Natural killer cell (primary cell): ENCODE results near the gene RANBP17. TPM values are rescaled to one million over a fixed set of nuclear protein-coding genes. Genes with fewer than 3 reads are reported as not detected.

Experiments
- ATAC-seq, 3 donors: fragments of 150-1000 bp in 2 of 3; fragments of 200-7000 bp in 1 of 3; cut with Tn5 transposase; 1 replicate in 1 of 3; 2 replicates in 2 of 3; pipeline ENCODE4 v1.10.0; 2021; ENCODE audit warnings: mild to moderate bottlenecking in 2 of 3, moderate library complexity in 2 of 3
- DNase-seq, 2 donors: peaks; one replicate each; pipeline versions ENCODE4 v3.0.0 to v3.0.0-alpha.2; 2013 to 2021; ENCODE audit warnings: mixed read lengths in 1 of 2
- H3K27ac ChIP-seq: one replicate; pipeline ENCODE4 v1.5.1; 2013; ENCODE audit warnings: mild to moderate bottlenecking, low read length
- H3K27me3 ChIP-seq: one replicate; pipeline ENCODE4 v1.6.1; 2013; ENCODE audit warnings: low read length; ENCODE audit not compliant: control insufficient read depth, insufficient read depth
- H3K36me3 ChIP-seq: one replicate; pipeline ENCODE4 v1.6.1; 2013; ENCODE audit warnings: low read length; ENCODE audit not compliant: control insufficient read depth, insufficient read depth
- H3K4me1 ChIP-seq: one replicate; pipeline ENCODE4 v1.6.1; 2013; ENCODE audit warnings: low read length; ENCODE audit not compliant: control insufficient read depth, insufficient read depth
- H3K4me3 ChIP-seq: one replicate; pipeline ENCODE4 v1.5.1; 2013; ENCODE audit warnings: low read length
- H3K9me3 ChIP-seq: one replicate; pipeline ENCODE4 v1.6.1; 2013; ENCODE audit warnings: low read length; ENCODE audit not compliant: control insufficient read depth, insufficient read depth
- H3K27ac Mint-ChIP-seq, 2 donors: one replicate each; pipeline ENCODE4 v1.8.0; 2022; ENCODE audit warnings: mild to moderate bottlenecking in 2 of 2, mixed read lengths in 2 of 2, moderate library complexity in 1 of 2
- H3K27me3 Mint-ChIP-seq, 2 donors: one replicate each; pipeline ENCODE4 v1.8.0; 2022; ENCODE audit warnings: low read depth in 2 of 2, mixed read lengths in 2 of 2
- H3K36me3 Mint-ChIP-seq: one replicate; pipeline ENCODE4 v1.8.0; 2022; ENCODE audit warnings: mixed read lengths
- H3K4me1 Mint-ChIP-seq, 2 donors: one replicate each; pipeline ENCODE4 v1.8.0; 2022; ENCODE audit warnings: mixed read lengths in 2 of 2
- H3K4me3 Mint-ChIP-seq: one replicate; pipeline ENCODE4 v1.8.0; 2022; ENCODE audit warnings: mild to moderate bottlenecking, moderate library complexity, mixed read lengths
- H3K9me3 Mint-ChIP-seq, 2 donors: one replicate each; pipeline ENCODE4 v1.8.0; 2022; ENCODE audit warnings: mixed read lengths in 2 of 2
- CTCF ChIP-seq: fragments of 200-600 bp; IDR thresholded peaks from one replicate; pipeline ENCODE4 v1.8.0; 2022; ENCODE audit warnings: antibody characterized with exemption
- WGBS: methylation state at CpG from one replicate; pipeline ENCODE4 v1.1.7; 2013; ENCODE audit warnings: missing lambda C conversion rate; ENCODE audit not compliant: insufficient coverage; 5-methylcytosine and 5-hydroxymethylcytosine counted together
- intact Hi-C: fragments of 100-400 bp; cut with micrococcal nuclease; formaldehyde crosslinking; loops from one replicate; pipeline ENCODE4 v1.14.2; 2022
- total RNA-seq, 4 donors: library from RNA; stranded (reverse); fragments of 120-200 nt in 1 of 4; gene quantifications; one replicate each; pipeline versions ENCODE4 v1.2.3 to v1.2.4, GENCODE V29; 2013 to 2022

Gene RANBP17
- total RNA-seq, 3 donors from 2014 or later (not counting 1 experiment from before 2014, with no cell fraction given), result 11.2 to 15.0 (median 12.6) TPM

DNA sequence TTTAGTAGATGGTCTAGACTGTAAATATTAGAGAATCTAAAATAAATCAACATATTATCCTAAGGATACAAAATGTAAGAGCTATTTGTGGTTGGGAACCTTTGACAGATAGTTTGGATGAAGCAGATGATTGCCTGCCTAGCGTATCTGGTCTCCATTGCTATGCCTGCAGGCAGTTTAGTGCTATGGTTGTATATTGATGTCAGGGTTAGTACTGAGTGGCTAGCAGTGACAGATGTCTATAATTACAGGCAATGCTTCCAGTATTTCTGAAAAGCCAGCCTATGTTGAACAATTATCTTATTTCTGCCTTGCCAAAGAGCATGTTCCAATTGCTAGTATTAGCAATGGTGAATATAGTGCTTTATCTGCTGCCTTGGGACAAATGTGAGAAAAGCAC, 296.0 kb downstream of the RANBP17 start:
- ATAC-seq, result no peak
- no peak overlapping the region for H3K27ac Mint-ChIP-seq
- intact Hi-C loops, result no loop called here
- no peak overlapping the region for H3K4me3 ChIP-seq
- no peaks in the 10 kb centered on the region for H3K27me3 ChIP-seq
- H3K27ac ChIP-seq, result no peak overlapping the region
- no peaks in the 10 kb centered on the region for H3K4me1 Mint-ChIP-seq
- DNase-seq, result no peak
- no peak overlapping the region for H3K4me3 Mint-ChIP-seq
- no peaks in the 10 kb centered on the region for H3K36me3 ChIP-seq
- WGBS, result 73% methylated on average over 1 of the region's 1 CpG
- H3K27me3 Mint-ChIP-seq, result peaks cover 0 to 2% of the 10 kb centered on the region in 2 donors
- H3K36me3 Mint-ChIP-seq, result no peaks in the 10 kb centered on the region
- TF ChIP-seq CTCF, result no peak
- H3K9me3 ChIP-seq, result no peaks in the 10 kb centered on the region
- H3K9me3 Mint-ChIP-seq, result no peaks in the 10 kb centered on the region
- no peaks in the 10 kb centered on the region for H3K4me1 ChIP-seq

DNA sequence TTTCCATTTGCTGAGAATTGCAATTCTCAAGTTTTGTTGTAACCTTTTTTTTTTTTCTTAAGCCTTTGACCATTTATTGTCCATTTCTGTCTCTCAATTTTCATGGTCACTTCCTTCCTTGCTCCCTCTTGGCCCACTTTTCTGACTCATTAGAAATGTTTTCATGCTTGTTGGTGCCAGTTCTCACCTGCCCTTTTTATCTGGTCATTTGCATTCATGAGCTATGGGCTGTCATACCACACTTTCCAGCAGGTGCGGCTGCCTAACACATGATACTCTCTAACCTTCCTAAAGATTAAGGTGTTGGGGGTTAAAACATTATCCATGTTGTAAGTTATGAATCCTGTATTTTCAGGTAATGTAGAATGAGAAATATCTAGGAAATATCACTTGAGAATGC, 296.8 kb downstream of the RANBP17 start:
- Mint-ChIP-seq H3K4me1 (no peaks in the 10 kb centered on the region), H3K36me3 (no peaks in the 10 kb centered on the region), H3K4me3 (no peak overlapping the region), H3K9me3 (no peaks in the 10 kb centered on the region), H3K27ac (no peak overlapping the region), H3K27me3 (no peaks in the 10 kb centered on the region)
- Histone ChIP-seq H3K4me1 (no peaks in the 10 kb centered on the region), H3K27ac (no peak overlapping the region), H3K9me3 (no peaks in the 10 kb centered on the region), H3K4me3 (no peak overlapping the region), H3K27me3 (no peaks in the 10 kb centered on the region), H3K36me3 (no peaks in the 10 kb centered on the region)
- TF ChIP-seq CTCF, result no peak
- intact Hi-C loops, result no loop called here
- ATAC-seq (no peak), DNase-seq (no peak)
- WGBS, result no CpG with 5 or more reads among the region's 1 CpG

GRCh38 chr5:171162165-171162564, 300.3 kb downstream of the RANBP17 start:
- Histone ChIP-seq H3K27ac (no peak overlapping the region), H3K36me3 (no peaks in the 10 kb centered on the region), H3K4me3 (no peak overlapping the region), H3K9me3 (no peaks in the 10 kb centered on the region), H3K27me3 (no peaks in the 10 kb centered on the region), H3K4me1 (no peaks in the 10 kb centered on the region)
- intact Hi-C loops, result no loop called here
- H3K27me3 Mint-ChIP-seq, result peaks cover 0 to 5% of the 10 kb centered on the region in 2 donors
- no peaks in the 10 kb centered on the region for H3K36me3 Mint-ChIP-seq
- DNase-seq, result no peak
- no peak for ATAC-seq
- no peaks in the 10 kb centered on the region for H3K9me3 Mint-ChIP-seq
- no peak overlapping the region for H3K27ac Mint-ChIP-seq
- WGBS, result 100% methylated on average over 1 of the region's 1 CpG
- H3K4me3 Mint-ChIP-seq, result no peak overlapping the region
- TF ChIP-seq CTCF, result no peak
- H3K4me1 Mint-ChIP-seq, result no peaks in the 10 kb centered on the region

GRCh38 chr5:171162596-171162995, 300.8 kb downstream of the RANBP17 start:
- no peak overlapping the region for H3K27ac Mint-ChIP-seq
- H3K4me3 Mint-ChIP-seq, result no peak overlapping the region
- H3K27ac ChIP-seq, result no peak overlapping the region
- H3K4me1 ChIP-seq, result no peaks in the 10 kb centered on the region
- DNase-seq (peak in 1 of 2 donors; percentile 2), ATAC-seq (peak in 1 of 3 donors; percentile 41)
- no peaks in the 10 kb centered on the region for H3K9me3 ChIP-seq
- no peaks in the 10 kb centered on the region for H3K27me3 ChIP-seq
- no peaks in the 10 kb centered on the region for H3K9me3 Mint-ChIP-seq
- no peaks in the 10 kb centered on the region for H3K36me3 Mint-ChIP-seq
- WGBS, result 71% methylated on average over 1 of the region's 1 CpG
- intact Hi-C loops, result no loop called here
- TF ChIP-seq CTCF, result no peak
- H3K36me3 ChIP-seq, result no peaks in the 10 kb centered on the region
- no peak overlapping the region for H3K4me3 ChIP-seq
- H3K4me1 Mint-ChIP-seq, result no peaks in the 10 kb centered on the region
- H3K27me3 Mint-ChIP-seq, result peaks cover 0 to 5% of the 10 kb centered on the region in 2 donors
